Activated CD4-positive, alpha-beta T cell treated with anti-CD3 and anti-CD28 coated beads, Interleukin-2, amount 50 U/mL, for 24 hours (primary cell): ENCODE measurements around the gene FRMPD4.

Experiments
- DNase-seq, 2 donors: peaks; one replicate each; pipeline ENCODE4 v3.0.0-alpha.2; 2020; ENCODE audit warnings: low read depth in 1 of 2, low spot score in 1 of 2

The FRMPD4 gene

DNA sequence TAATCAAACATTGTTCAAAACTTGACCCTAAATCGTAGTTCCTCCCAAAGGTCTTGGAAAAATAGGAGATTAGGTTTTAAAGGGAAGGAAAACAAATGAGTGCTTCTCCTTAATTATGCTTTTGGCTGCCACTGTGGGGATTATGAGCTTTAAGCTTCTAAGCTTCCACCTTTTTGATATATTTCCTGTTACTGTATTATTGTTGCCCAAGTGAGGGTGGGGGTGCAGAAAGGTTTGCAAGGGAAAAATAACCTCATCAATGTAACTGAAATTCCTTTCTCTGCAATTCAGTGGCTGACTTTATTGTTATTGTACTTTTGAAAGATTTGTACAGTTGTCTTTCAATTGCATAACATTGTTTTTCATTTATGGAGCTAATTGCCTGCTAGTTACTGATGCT, 285.1 kb downstream of the FRMPD4 start:
- no peak for DNase-seq

DNA sequence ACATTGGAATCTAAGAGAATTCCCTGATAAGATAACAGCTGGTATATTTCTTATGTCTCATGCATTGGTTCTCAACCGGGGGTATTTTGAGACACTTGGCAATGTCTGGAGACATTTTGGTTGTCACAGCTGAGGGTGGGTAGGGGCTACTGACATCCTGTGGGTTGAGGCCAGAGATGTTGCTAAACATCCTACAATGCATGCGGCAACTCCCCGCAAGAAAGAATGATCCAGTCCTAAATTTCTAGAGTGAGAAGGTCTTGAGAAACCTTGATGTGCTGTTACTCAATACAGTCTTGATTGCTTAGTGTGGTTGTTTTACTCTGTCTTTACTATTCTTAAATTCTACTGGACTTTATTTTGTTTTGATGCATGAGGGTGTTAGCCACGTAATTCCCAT, 287.2 kb downstream of the FRMPD4 start:
- DNase-seq: no peak

DNA sequence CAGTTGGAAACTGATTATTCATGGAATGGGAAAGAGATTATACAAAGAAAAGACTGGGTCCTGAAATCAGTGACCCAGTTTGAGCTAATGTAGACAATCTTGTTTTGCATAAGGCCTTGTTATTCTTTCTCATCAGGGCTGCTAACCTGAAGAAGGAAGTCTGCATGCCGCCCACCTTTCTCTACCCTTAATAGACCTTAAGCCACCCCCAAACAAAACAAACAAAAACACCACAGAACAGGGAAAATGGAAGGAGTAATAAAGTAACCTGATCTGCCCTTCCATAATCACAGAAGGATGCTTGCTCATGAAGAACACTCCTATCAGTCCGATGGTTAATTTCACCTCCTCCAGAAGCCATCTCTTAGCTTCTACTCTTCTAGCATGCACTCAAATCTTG, 288.1 kb downstream of the FRMPD4 start:
- DNase-seq: no peak

DNA sequence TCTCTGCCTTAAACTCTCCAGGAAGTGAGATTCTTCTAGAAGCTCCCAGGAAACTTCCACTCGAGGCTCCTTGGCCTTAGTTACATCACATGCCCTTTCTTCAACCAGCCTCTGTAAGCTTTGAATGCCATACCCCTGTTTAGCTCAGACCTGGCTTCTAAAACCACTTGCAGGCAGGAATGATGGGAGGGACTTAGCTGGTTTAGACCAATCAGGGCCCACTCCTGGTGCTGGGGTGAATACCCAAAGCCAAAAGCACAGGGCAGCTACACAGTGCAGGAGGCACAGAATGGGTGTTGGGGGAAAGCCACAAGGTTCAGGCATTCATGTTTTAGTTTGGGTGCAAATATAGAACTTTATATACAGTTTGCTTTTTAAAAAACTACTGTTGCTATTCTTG, 296.2 kb downstream of the FRMPD4 start:
- DNase-seq: no peak

DNA sequence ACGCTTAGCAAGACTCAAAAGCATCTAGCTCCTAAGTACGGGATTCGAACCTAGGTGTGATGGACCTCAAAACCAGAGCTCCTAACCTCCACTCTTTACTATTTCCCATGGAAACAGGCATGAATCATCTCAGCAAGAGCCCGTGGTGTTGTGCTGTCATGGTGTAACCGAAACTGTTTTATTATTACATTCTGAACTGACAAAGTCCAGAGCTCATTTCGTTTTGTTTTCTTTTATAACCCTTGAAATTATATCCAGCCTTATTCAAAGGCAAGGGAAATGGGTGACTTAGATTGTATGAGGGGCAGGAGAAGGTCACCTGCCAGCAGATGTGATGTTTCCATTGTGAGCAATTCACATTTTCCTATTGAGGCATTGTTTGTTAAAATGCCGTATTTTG, 301.1 kb downstream of the FRMPD4 start:
- no peak for DNase-seq

DNA sequence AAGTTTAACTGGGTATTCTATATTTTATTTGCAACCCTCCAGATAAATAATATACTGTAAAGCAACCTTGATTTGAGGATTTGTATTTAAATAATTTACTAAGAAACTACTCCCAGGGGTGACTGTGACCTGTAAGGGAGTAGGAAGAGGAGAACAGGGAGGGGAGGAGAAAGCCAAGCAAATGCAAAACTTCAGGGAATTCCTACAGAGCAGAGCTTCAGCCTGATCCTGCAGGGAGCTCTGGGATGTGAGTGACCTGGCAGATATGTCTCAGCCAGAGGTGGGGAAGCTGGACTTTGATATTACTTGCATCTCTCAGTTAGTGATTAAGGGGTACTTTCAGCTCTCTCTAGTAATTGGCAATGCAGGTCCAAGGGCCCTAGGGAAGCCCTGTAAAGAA, 302.0 kb downstream of the FRMPD4 start:
- no peak for DNase-seq

DNA sequence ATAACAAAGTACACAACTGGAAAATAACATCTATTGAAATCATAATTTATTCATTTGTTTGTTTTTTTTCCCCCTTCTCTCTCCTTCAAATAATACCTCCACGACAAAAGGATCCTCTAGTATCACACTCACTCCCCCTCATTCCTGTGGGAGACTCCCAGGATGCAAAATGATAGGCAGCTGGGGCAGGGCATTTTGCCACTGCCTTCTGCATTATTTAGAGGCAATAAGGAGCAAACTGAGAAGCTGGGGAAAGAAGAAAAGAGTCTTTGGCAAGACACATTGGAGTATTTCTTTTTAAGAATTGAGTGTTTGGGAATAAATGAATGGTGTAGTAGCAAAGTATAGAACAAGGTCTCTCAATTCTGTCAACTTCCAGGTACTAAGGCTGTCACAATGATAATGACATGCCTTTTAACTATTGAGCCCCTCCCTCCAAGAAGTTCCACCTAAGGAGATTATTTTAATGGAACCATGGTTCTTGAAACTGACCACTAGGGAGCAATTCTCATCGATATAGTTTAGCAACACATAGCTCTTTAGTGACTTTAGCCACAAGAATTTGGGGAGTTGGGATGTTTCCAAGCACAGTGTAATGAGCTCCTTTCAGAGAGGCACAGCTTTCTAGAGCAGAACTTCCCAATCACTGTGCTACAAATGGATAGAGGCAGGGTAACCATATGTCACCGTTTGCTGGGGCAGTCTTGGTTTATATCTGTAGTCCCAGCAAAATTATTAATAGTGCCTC, 303.3 kb downstream of the FRMPD4 start:
- DNase-seq: no peak

DNA sequence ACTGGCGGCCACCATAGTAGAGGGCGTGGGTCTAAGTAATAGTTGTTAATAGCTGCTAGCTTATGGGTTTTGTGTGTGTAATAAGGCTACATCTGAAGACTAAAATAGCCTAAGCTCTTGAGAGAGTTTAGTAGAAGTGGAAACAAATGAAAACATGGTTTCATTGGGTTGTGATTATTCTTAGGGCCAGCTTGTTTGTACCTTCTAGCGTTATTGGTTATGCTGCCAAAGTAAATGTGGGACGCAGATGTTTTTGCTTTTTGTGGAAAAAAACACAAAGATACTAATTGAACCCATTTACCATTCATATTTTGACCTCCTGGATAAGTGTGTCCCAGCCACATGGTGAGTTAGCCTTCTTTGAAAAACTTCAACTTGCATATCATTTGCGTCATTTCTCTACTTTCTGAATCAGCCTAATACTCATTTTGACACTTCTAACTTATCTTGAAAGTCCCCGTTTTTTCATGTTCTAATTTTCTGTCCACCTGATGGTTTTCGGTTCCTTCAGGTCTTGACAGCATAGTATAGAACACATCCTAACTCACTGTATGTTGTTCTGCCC, 305.3 kb downstream of the FRMPD4 start:
- no peak for DNase-seq

DNA sequence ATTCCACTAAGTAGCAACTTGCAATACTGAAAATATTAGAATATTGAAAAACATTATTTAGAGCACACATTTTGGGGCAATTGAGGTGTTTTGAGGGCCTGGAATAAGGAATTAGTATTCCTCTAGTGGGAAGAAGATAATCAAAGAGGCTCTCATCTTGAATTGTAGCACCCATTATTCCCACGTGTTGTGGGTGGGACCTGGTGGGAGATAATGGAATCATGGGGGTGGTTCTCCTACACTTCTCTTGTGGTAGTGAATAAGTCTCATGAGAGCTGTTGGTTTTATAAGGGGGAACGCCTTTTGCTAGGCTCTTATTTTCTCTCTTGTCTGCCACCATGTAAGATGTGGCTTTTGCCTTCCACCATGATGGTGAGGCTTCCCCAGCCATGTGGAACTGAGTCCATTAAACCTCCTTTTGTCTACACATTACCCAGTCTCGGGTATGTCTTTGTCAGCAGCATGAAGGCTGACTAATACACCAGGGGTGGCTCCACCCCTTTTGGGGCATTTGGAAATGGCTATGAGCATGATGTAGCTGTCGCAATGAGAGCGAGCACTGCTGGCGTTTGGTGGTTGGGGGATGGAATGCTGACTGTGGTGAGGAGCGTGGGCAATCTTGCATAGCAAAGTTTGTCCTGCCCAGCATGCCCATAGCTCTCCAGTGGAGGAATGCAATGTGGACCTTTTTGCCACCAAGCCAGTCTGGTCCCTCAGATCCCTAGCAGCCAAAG, 308.2 kb downstream of the FRMPD4 start:
- no peak for DNase-seq

DNA sequence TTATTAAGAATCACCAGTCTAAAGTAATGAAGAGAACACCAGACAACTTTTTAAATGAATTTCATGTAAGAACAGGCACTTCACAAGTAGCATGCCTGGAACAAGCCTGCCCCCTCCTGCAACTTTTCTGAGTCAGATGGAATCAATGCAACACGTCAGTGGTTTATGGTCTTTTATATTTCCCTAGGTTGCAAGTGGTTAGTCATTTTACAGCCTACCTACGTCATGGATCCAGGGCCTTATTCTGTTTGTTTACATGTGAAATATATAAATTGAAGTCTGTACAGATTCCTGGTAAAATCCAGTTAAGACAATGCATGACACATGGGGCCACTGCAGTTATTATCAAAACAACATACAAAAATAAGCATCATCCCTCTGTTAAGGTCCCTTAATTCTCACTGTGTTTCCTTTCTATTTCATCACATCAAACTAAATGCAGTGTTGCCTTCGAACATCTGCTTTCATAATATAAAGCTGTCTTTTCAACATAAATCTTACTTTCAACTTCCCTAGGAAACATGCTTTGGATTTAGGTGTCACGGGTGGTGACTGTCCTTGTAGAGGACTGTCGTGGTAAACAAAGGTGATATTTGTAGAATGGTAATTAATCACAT, 309.3 kb downstream of the FRMPD4 start:
- no peak for DNase-seq

DNA sequence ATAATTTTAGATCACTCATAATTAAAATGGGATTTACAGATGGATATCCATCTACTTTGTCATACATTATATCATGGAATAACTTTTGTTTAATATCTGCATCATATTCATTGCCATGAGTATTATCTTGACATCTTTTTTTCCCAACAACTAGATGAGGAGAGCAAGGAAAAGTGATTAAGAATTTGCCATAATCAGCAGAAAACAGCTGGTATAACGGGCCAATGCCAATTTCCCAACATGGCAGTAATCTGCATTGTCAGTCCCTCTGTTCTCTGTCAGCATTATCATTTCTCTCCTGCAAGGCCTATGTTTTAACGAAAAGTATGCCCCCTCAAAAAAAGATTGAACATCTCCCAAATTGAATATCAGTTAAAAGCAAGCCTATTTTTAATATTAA, 314.0 kb downstream of the FRMPD4 start:
- no peak for DNase-seq

DNA sequence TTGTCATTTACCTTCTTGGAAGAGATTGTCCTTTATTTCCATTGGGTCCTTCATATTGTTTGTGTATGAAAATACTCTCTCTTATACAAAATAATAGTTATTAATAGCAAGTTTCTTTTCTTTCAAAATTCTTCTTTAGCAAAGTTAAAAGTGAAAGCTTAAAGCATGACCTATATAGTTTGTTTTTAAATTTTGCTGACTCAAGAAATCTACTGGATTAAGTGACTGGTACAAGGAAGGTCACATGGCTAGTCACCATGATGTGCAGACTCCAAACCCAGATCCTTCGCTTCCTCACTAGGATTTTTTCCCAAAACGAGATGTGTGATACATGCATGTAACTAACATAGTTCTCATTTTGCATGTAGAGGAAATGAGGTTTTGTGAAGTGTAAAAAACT, 322.7 kb downstream of the FRMPD4 start:
- DNase-seq: no peak

DNA sequence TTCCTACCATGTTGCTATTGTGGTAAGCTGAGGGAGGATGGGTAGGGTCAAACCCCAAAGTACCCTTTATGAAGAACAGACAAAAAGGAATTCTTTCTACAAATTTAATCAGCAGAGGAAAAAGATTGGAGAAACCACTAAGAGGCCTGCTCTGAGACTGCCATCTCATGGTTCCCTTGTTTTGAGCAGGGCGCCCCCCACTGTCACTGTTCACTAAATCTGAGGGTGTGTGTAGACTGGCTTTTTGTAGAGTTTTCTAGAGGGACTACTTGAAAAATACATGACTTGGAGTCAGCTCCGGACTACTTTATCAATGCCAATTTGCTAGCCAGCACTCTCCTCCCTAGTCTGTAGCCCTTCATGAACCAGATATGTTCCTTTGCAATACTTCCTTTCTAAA, 324.8 kb downstream of the FRMPD4 start:
- DNase-seq: no peak

DNA sequence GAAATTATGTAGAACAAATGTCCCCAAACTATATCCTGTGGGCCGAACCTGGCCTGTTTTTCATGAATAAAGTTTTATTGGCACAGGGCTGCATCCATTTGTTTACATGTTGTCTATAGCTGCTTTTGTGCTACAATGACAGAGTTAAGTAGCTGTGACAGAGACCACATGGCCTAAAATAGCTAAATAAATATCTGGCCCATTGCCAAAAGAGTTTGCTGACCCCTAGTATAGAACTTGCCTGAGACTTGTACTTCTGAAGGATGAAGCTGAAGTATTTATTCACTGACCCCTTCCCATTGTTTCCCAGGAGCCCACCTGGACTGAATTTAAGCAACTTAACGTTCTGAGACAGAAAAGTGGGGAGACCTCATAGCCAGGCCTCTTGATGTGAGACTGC, 325.6 kb downstream of the FRMPD4 start:
- no peak for DNase-seq

DNA sequence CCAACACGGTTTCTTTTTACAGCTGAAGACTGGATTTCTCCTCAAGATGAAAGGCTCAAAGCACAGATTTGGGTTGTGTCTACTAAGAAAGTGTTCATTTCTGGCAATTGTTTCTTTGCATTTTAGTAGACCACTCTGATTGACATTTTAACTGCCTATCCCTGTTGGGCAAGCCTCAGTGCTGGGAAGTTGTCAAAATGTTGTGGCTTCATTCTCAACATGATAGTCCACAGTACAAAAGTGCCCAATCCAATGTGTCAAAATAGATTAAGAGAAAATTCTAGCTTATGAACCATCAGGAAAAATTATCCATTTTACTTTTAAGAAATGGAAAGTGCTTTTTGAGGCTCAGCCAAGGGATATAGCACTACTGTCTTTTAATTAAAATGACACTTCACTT, 329.0 kb downstream of the FRMPD4 start:
- no peak for DNase-seq

DNA sequence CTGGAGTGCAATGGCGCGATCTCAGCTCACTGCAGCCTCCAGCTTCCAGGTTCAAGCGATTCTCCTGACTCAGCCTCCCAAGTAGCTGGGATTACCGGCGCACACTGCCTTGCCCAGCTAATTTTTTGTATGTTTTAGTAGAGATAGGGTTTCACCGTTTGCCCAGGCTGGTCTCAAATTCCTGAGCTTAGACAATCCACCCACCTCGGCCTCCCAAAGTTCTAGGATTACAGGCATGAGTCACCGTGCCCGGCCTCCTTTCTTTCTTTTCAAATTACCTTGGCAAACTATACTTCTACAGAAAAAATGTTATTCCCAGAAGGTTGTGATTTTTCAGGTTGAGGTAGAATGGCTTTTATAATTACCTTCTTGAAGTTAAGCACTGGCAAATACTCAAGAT, 331.0 kb downstream of the FRMPD4 start:
- no peak for DNase-seq

DNA sequence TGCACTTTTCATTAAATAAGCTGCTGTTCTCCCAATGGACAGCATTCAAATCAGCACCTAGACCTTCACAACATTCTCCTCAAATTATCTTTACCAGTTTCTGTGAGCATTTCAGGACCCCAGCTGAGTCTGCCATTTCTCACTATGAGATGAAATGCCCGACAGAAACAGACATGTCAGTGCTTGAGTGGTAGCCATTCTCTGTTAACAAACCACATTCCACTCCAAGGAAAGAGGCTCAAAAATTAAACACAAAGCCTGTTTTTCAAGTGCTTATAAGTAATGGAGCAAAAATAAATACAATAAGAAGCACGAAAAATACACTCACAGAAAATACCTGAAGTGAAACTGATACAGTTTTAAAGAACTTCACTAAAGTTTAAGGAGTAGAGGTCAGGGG, 332.8 kb downstream of the FRMPD4 start:
- DNase-seq: no peak

DNA sequence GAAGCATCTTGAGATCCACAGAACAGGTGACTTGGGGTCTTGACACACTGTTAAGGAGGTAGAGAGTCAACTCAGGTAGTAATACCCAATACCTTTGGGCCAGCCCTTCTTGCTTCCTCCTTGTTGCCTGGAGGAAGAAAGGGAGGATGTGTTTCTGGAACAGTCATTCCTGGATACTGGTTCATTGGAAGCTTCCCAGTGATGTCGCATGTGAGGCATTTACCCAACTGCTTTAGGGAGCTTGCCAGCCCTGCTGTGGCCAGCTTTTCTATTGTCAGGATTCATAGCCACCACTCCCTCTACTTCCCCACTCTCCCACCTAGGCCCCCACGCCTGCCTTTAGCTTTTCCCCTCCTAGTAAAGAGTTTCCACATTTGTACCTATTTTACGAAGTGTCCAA, 342.7 kb downstream of the FRMPD4 start:
- DNase-seq: no peak

DNA sequence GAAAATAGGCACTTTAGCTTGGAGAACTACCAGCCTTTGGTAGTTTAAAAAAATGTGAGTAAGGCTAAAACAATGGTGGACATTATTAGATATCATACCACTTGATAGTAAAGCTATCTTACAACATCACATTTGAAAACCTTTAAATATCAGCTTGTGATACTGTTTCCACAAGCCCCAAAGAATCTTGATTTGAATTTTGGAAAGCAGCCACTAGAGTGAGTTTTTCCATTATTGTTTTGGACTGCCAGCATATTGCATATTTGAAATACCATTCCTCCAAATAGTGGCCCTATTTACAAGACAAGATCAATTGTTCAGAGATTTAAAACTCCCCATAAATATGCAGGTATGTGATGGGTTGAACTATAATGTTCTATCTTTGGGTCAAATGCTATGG, 349.9 kb downstream of the FRMPD4 start:
- no peak for DNase-seq

DNA sequence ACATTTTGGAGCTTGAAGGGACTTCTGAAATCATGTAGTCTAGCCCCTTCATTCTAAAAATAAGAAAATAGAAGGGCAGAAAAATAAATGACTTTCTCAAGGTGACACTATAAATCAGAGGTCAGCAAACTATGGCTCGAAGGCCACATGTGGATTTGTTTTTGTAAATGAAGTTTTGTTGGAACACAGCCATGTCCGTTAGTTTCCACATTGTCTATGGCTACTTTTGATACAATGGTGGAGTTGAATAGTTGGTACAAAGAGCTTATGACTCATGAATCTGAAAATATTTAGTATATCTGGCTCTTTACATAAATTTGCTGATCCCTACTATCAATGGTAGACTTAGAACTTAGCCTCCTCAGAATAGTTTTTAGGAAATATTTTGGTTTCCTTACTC, 350.5 kb downstream of the FRMPD4 start:
- no peak for DNase-seq

DNA sequence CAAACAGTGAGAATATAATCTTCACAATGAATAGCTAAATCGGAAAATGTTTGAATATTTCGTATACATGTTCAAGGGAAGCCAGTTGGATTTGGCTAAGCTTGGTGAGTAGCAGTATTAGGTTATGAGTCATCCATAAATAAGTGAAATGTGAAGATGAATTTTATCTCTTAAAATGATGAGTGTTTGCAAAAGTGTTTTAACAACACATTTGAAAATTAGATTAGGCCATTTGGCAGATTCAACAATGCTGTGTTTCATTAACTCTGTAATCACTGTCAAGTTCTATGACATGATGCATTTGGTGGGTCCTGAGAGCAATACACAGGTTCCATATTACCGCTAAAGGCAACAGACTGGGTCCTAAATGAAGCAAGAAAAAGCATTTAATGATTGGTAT, 351.1 kb downstream of the FRMPD4 start:
- DNase-seq: no peak
